Measurements from ENCODE around the gene CREBBP.
A peak's percentile ranks its signal among the peaks of the same experiment; 100 is the strongest.
"Not testable (repeated sequence)": the region's sequence is repeated elsewhere in the genome, so short reads cannot be mapped to it uniquely, and the experiment has no call there.

CREBBP gene

DNA sequence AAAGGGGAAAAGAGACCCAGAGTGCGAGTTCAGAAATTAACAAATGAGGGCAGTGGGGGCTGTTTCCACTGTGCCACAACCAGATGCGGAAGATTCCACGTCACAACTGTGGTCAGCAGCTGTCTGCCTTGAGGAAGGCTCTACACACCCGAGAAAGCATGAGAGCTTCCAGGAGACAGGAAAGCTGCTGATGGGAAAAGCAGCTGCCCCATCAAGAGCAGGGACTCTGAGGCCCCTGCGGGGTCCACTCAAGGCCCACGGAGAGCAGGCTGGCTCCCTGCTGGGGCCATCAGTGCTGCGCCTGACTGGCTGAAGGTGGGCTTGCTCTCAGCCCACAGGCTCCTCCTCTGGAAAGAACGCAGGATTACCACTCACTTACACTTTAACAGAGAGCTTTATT lies 148.3 kb downstream of the CREBBP start:
- DNase-seq = no peak

DNA sequence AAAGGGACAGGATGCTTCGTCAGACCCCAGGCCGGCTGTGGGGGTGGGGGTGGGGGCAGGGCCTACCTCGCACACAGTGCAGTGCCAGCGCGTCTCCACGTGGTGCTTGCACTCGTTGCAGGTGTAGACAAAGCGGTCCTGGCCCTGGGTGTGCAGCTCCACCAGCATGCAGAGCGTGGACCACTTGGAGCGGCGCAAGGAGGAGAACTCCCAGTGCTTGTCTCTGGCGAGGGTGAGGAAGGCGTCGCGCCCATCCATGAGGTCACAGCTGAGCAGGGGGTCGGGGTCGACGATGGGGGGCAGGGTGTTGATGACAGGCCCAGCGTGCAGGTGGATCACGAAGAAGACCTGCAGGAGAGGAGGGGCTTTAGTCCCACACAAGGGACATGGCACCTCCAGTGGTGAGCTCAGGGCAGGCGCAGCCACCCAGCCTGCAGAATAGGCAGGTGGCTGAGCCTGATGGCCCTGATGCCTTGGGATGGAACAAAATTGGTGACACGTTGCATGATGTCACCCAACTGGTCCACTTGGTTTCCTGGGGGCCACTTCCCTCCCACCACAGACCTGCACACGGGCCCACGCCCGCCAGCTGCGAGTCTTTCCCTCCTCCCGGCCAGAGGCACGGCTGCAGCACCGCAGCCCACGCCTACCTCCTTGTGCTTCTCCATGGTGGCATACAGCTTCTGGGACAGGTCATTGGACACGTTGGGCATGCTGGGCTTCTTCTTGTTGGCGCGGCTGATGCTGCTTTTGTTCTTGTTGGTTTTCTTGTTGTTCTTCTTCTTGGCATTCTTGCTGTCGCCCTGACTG lies 149.2 kb downstream of the CREBBP start:
- no peak for DNase-seq

- DNase-seq = no peak
Observed at GRCh38 chr16:3730161-3731125, 150.1 kb downstream of the CREBBP start.

DNA sequence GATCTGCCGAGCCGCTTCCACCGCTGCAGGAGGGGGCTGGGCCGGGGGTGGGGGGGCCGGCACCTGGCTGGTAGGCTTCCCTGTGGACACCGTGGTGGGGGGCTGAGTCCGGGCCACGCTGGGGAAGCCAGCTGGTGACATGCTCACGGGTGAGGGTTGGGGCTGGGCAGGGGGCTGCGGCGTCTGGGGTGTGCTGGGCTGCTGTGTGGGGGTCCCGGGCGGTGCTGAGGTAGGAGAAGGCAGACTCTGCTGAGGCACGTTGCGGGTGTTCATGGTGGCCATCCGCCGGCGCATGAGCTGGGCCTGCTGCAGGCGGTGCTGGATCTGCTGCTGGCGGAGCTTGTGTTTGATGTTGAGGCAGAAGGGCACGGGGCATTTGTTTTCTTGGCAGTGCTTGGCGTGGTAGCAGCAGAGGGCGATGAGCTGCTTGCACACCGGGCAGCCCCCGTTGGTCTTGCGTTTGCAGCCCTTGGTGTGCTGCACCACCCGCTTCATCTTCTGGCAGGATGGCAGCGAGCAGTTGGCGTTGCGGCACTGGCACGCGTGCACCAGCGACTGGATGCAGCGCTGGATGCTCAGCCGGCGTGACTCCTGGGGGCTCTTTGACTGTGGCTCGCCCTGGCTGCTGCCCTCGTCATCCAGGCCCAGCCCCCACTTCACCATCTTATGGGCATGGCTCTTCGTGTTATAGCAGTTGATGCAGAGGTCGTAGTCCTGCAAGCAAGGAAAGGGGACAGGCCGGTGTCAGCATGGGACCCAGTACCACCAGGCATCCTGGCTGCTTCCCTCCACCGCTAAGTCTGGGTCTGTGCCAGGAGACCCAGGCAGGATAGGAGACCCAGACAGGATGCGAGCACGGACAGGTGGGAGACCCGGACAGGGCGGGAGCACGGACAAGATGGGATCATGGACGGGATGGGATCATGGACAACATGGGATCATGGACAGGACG lies 151.1 kb downstream of the CREBBP start:
- no peak for DNase-seq

GRCh38 chr16:3728424-3729160 lies 151.9 kb downstream of the CREBBP start:
- DNase-seq = no peak

- DNase-seq = no peak
Observed at GRCh38 chr16:3727806-3728381, 152.6 kb downstream of the CREBBP start.

GRCh38 chr16:3726021-3726687 lies 154.4 kb downstream of the CREBBP start:
- no peak for DNase-seq

DNA sequence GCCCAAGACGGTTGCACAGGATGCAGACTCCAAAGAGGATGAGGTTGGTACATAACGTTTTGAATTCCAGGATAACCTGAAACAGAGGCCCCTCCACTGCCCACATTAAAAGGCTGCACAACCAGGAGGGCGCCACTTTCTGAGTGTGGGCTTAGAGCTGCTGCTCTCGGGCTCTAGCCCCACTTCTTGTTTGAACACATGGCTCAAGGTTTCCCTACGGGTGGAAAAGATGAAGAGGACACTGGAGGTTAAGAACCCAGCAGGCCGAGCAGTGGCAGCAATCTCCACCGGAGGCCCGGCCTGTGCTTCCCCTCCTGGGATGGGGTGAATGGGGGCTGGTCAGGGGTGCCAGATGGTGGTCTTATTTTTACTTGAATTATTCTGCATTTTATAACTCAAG lies 155.2 kb downstream of the CREBBP start:
- no peak for DNase-seq

DNA sequence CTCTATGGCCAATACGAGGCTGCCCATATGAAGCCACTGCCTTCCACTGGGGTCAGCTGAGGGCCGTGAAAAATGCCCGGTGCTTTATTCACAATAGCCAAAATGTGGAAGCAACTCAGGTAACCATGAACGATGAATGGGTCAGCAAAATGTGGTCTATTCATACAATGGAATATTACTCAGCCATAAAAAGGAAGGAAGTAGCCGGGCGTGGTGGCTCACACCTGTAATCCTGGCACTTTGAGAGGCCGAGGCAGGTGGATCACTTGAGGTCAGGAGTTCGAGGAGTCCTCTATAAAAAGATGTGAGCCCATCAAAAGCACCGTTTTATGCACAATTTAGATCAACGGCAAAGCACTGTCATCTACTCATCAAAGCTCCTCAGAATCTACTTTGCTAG lies 158.0 kb downstream of the CREBBP start:
- DNase-seq = no peak

GRCh38 chr16:3720418-3720817 lies 160.1 kb downstream of the CREBBP start:
- DNase-seq = no peak

GRCh38 chr16:3718628-3719027 lies 161.9 kb downstream of the CREBBP start:
- no peak for DNase-seq

DNA sequence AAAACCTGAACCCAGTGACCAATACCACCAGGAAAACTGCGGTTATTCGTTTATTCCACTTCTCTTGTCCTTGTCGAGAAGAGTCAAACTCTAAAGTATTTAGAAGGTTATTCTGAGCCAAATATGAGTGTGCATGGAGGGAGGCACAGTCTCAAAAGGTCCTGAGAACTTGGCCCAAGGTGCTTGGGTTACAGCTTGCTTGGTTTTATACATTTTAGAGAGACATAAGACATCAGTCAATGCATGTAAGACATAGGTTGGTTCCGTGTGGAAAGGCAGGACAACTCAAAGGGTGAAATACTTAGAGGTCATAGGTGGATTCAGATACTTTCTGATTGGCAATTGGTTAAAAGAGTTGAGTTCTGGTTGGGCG lies 162.5 kb downstream of the CREBBP start:
- DNase-seq = no peak

GRCh38 chr16:3717235-3718018 lies 163.1 kb downstream of the CREBBP start, which contains the start of gene TRAP1:
TSS of gene TRAP1 (minus strand) at chr16:3717524. CDS start at chr16:3717508, 16 bp downstream.
- peak; percentile 95 for DNase-seq

DNA sequence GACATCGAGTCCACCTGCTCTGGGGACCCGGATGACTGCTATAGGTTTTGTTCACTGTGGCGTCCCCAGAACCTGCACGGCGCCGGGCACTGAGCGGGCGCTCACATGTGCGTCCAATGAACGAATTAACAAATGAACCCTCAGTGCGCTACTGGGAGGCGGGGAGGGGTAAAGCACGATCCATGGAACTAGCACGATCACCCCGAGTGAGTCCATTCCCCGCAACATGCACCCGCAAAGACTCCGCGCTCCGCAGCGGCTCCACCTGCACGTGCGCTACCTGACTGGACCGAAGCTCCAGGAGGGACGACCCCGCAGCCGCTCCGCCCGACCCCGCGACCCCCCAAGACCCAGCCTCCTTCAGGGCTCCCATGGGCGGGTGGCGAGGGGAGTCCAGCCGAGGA lies 163.7 kb downstream of the CREBBP start:
- DNase-seq = peak; percentile 7

- DNase-seq = no peak
Observed at GRCh38 chr16:3715430-3715829, 165.1 kb downstream of the CREBBP start.

GRCh38 chr16:3714378-3714777 lies 166.1 kb downstream of the CREBBP start:
- not testable (repeated sequence) for DNase-seq

GRCh38 chr16:3713587-3714242 lies 166.8 kb downstream of the CREBBP start:
- no peak for DNase-seq

GRCh38 chr16:3712861-3713372 lies 167.6 kb downstream of the CREBBP start:
- DNase-seq = no peak

Measured in T-helper 9 cell (primary cell).